Hepatocyte (in vitro differentiated cells): ENCODE measurements around the gene S100Z. TPM values are rescaled to one million over a fixed set of nuclear protein-coding genes. Genes with fewer than 3 reads are reported as not detected.
A peak's percentile ranks its signal among the peaks of the same experiment; 100 is the strongest.

Experiments
- DNase-seq: peaks from one replicate; pipeline ENCODE4 v3.0.0-alpha.2; 2016; ENCODE audit warnings: low spot score
- H2AFZ ChIP-seq: fragments of 200-600 bp; sonication (generic); 2 replicates; pipeline ENCODE4 v1.6.0; 2016; ENCODE audit warnings: antibody characterized with exemption, mild to moderate bottlenecking
- H3K27ac ChIP-seq: fragments of 200-600 bp; sonication (generic); 2 replicates; pipeline ENCODE4 v1.5.1; 2016; ENCODE audit warnings: mild to moderate bottlenecking
- H3K27me3 ChIP-seq: fragments of 200-600 bp; sonication (generic); 2 replicates; pipeline ENCODE4 v1.6.1; 2016
- H3K36me3 ChIP-seq: fragments of 200-600 bp; sonication (generic); replicated peaks from 2 replicates; pipeline ENCODE4 v1.5.1; 2016; ENCODE audit warnings: low read depth; ENCODE audit not compliant: insufficient read depth
- H3K4me1 ChIP-seq: fragments of 200-600 bp; sonication (generic); 2 replicates; pipeline ENCODE4 v1.5.1; 2016; ENCODE audit warnings: mild to moderate bottlenecking, moderate library complexity; ENCODE audit not compliant: insufficient read depth
- H3K4me2 ChIP-seq: fragments of 200-600 bp; sonication (generic); 2 replicates; pipeline ENCODE4 v1.6.0; 2016
- H3K4me3 ChIP-seq: fragments of 200-600 bp; sonication (generic); 2 replicates; pipeline ENCODE4 v1.5.1; 2016; ENCODE audit warnings: mild to moderate bottlenecking
- H3K79me2 ChIP-seq: fragments of 200-600 bp; sonication (generic); 2 replicates; pipeline ENCODE4 v1.6.0; 2017; ENCODE audit warnings: mild to moderate bottlenecking
- H3K9me2 ChIP-seq: fragments of 200-600 bp; sonication (generic); replicated peaks from 2 replicates; pipeline ENCODE4 v1.6.0; 2017; ENCODE audit warnings: mild to moderate bottlenecking; ENCODE audit not compliant: insufficient read depth
- H3K9me3 ChIP-seq: fragments of 200-600 bp; sonication (generic); 2 replicates; pipeline ENCODE4 v1.5.1; 2016; ENCODE audit warnings: low read depth, mild to moderate bottlenecking
- H4K20me1 ChIP-seq: fragments of 200-600 bp; sonication (generic); 2 replicates; pipeline ENCODE4 v1.6.0; 2016; ENCODE audit warnings: mild to moderate bottlenecking; ENCODE audit not compliant: insufficient read depth, poor library complexity, severe bottlenecking
- CTCF ChIP-seq: fragments of 200-600 bp; sonication (generic); IDR thresholded peaks from 2 replicates; pipeline ENCODE4 v1.5.1; 2016; ENCODE audit warnings: antibody characterized with exemption, mild to moderate bottlenecking; ENCODE audit not compliant: poor library complexity
- EZH2 ChIP-seq: fragments of 200-600 bp; sonication (generic); IDR thresholded peaks from 2 replicates; pipeline ENCODE4 v1.6.1; 2016; ENCODE audit warnings: antibody characterized with exemption, mild to moderate bottlenecking, borderline replicate concordance
- EZH2phosphoT487 ChIP-seq: fragments of 200-600 bp; sonication (generic); IDR thresholded peaks from one replicate; pipeline ENCODE4 v1.6.1; 2018; ENCODE audit warnings: antibody characterized with exemption, mild to moderate bottlenecking, low read depth, moderate library complexity; ENCODE audit not compliant: unreplicated experiment, severe bottlenecking
- WGBS: methylation state at CpG from one replicate; pipeline ENCODE4 v1.1.6; 2016; ENCODE audit warnings: low lambda C conversion rate; ENCODE audit errors: missing lambda C conversion rate; 5-methylcytosine and 5-hydroxymethylcytosine counted together
- polyA plus RNA-seq: library from polyadenylated mRNA; unstranded; fragments of >200 nt; fragmentation: Nextera tagmentation; extraction: Ambion mirVana; gene quantifications from 2 replicates; pipeline ENCODE4 v1.2.1, GENCODE V29; 2016
- total RNA-seq: library from RNA; depleted of rRNA; stranded (reverse); fragments of >200 nt; gene quantifications from 2 replicates; pipeline ENCODE4 v1.2.3, GENCODE V29; 2014

Gene S100Z
- total and polyA plus RNA-seq, 2 experiments from 2014 or later: 0.51 to 1.4 TPM

- H2AFZ ChIP-seq: no peak overlapping the region
- no peak overlapping the region for H3K4me3 ChIP-seq
- no peaks in the 10 kb centered on the region for H4K20me1 ChIP-seq
- no peaks in the 10 kb centered on the region for H3K79me2 ChIP-seq
- no peaks in the 10 kb centered on the region for H3K9me3 ChIP-seq
- peaks cover 9% of the 10 kb centered on the region for H3K4me1 ChIP-seq
- H3K27me3 ChIP-seq: peaks cover 6% of the 10 kb centered on the region
- no peak overlapping the region for H3K4me2 ChIP-seq
- H3K27ac ChIP-seq: no peak overlapping the region
- WGBS: 49% methylated on average over 4 of the region's 4 CpGs
- TF ChIP-seq EZH2phosphoT487: no peak
- no peak for TF ChIP-seq EZH2
- no peak for TF ChIP-seq CTCF
- H3K9me2 ChIP-seq: no peaks in the 10 kb centered on the region
- H3K36me3 ChIP-seq: no peaks in the 10 kb centered on the region
- no peak for DNase-seq
Measured at GRCh38 chr5:76947082-76947503, 97.3 kb downstream of the S100Z start.

- H3K27me3 ChIP-seq: peaks cover 45% of the 10 kb centered on the region
- no peak for DNase-seq
- no peak within 1 kb of the TSS for H3K27ac ChIP-seq
- peak within 1 kb of the TSS; percentile 98 for H3K4me2 ChIP-seq
- H2AFZ ChIP-seq: peak within 1 kb of the TSS; percentile 71
- TF ChIP-seq EZH2phosphoT487 (no peak), EZH2 (no peak), CTCF (no peak)
- WGBS: 43% methylated on average over 23 of the region's 23 CpGs
- peak within 1 kb of the TSS; percentile 42 for H3K4me3 ChIP-seq
- no peaks in the 10 kb centered on the region for H3K9me2 ChIP-seq
- H3K79me2 ChIP-seq: no peaks in the 10 kb centered on the region
- H3K36me3 ChIP-seq: no peaks in the 10 kb centered on the region
- no peaks in the 10 kb centered on the region for H3K9me3 ChIP-seq
- no peaks in the 10 kb centered on the region for H4K20me1 ChIP-seq
- H3K4me1 ChIP-seq: peaks cover 7% of the 10 kb centered on the region
Measured at GRCh38 chr5:76952795-76953536, 103.2 kb downstream of the S100Z start, which contains the start of gene CRHBP. Gene CRHBP, plus strand, starts transcription at chr5:76953045. Its CDS starts 90 bp downstream, at chr5:76953135.

GRCh38 chr5:76953551-76954382, 104.0 kb downstream of the S100Z start:
- TF ChIP-seq EZH2 (peak; percentile 43), EZH2phosphoT487 (no peak), CTCF (no peak)
- peak overlapping the region; percentile 98 for H3K4me2 ChIP-seq
- peak overlapping the region; percentile 71 for H2AFZ ChIP-seq
- H4K20me1 ChIP-seq: no peaks in the 10 kb centered on the region
- DNase-seq: peak; percentile 22
- peak overlapping the region; percentile 42 for H3K4me3 ChIP-seq
- H3K79me2 ChIP-seq: no peaks in the 10 kb centered on the region
- peaks cover 7% of the 10 kb centered on the region for H3K4me1 ChIP-seq
- H3K27me3 ChIP-seq: peaks cover 45% of the 10 kb centered on the region
- no peaks in the 10 kb centered on the region for H3K36me3 ChIP-seq
- no peaks in the 10 kb centered on the region for H3K9me3 ChIP-seq
- 3% methylated on average over 61 of the region's 81 CpGs for WGBS
- no peak overlapping the region for H3K27ac ChIP-seq
- no peaks in the 10 kb centered on the region for H3K9me2 ChIP-seq
